AG09309 (cell line): ENCODE data around the gene ARL16.

Source experiments
- DNase-seq: peaks from one replicate; pipeline ENCODE4 v3.0.0-alpha.2; 2010; ENCODE audit warnings: low read depth
- H3K4me3 ChIP-seq: 2 replicates; pipeline ENCODE4 v1.5.1; 2011; ENCODE audit warnings: mild to moderate bottlenecking, low read depth, low read length, moderate library complexity; ENCODE audit not compliant: control insufficient read depth
- TF ChIP-seq, protein P1 (sequence below): IDR thresholded peaks from 2 replicates; pipeline ENCODE4 v1.5.1; 2011; ENCODE audit warnings: mild to moderate bottlenecking, low read depth, low read length, inconsistent platforms; ENCODE audit not compliant: insufficient read depth, control insufficient read depth; ENCODE audit errors: missing control alignments

Gene ARL16

DNA sequence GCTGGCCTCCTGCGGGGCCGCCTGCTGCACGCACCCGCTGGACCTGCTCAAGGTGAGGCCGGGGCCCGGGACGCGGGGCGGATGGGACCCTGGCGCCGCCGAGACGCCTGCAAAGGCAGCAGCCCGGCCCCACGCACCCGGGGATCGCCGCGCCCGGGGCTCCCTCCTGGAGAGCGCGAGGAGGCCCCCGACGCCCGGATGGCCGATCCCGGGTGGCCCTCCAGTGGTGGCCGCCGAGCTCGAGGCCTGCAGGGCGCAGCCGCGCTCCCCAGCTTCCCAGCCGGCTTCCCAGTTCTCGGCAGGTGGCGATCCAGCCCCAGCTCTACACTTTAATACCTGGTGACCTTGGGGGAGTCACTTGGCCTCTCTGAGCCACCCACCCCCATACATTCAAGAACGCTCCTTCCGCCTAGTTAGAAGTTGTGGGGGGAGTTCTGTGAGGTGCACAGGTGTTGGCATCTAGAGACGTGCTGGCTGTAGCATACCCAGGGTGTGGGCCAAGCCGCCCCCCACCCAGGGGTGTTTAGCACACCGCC, 28.9 kb upstream of the ARL16 start:
- TF ChIP-seq, protein P1, sequence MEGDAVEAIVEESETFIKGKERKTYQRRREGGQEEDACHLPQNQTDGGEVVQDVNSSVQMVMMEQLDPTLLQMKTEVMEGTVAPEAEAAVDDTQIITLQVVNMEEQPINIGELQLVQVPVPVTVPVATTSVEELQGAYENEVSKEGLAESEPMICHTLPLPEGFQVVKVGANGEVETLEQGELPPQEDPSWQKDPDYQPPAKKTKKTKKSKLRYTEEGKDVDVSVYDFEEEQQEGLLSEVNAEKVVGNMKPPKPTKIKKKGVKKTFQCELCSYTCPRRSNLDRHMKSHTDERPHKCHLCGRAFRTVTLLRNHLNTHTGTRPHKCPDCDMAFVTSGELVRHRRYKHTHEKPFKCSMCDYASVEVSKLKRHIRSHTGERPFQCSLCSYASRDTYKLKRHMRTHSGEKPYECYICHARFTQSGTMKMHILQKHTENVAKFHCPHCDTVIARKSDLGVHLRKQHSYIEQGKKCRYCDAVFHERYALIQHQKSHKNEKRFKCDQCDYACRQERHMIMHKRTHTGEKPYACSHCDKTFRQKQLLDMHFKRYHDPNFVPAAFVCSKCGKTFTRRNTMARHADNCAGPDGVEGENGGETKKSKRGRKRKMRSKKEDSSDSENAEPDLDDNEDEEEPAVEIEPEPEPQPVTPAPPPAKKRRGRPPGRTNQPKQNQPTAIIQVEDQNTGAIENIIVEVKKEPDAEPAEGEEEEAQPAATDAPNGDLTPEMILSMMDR: peak; percentile 25
- DNase-seq: no peak
- H3K4me3 ChIP-seq: peak overlapping the region; percentile 53

DNA sequence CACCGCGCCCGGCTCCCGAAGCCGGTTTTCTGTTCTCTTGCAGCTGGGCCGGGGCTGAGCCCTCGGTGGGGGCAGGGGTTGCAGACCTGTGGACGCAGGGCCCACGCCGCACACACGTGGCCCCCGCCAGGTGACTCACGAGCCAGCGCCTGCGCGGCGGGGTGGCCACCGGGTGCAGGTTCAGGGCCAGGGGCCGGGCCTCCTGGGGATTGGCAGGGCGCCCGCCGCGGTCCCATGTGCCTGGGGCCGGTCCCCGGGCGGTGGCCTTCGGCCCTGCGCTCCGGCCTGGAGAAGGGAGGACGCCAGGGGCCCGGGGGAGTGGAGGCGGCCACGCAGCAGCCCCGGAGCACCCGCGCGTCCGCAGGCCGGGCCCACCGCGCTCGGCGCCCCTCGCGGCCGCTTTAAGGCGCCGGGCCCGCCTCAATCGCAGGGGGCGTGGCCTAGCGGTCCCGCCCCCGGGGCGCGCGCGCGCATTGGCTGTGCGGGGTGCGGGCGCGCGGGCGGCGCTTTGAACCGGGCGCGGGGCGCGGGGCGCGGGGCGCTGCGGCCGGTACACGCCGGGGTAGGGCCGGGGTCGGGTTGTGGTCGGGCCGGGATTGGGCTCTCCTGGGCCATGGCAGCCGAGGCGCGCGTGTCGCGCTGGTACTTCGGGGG, 28.3 kb upstream of the ARL16 start, which contains the start of gene SLC25A10:
TSS of gene SLC25A10 (plus strand) at position 471 of the 654 bp plus-strand sequence. CDS start at position 614, 143 bp downstream.
- TF ChIP-seq, protein P1: no peak
- H3K4me3 ChIP-seq: peak within 1 kb of the TSS; percentile 53
- no peak for DNase-seq

DNA sequence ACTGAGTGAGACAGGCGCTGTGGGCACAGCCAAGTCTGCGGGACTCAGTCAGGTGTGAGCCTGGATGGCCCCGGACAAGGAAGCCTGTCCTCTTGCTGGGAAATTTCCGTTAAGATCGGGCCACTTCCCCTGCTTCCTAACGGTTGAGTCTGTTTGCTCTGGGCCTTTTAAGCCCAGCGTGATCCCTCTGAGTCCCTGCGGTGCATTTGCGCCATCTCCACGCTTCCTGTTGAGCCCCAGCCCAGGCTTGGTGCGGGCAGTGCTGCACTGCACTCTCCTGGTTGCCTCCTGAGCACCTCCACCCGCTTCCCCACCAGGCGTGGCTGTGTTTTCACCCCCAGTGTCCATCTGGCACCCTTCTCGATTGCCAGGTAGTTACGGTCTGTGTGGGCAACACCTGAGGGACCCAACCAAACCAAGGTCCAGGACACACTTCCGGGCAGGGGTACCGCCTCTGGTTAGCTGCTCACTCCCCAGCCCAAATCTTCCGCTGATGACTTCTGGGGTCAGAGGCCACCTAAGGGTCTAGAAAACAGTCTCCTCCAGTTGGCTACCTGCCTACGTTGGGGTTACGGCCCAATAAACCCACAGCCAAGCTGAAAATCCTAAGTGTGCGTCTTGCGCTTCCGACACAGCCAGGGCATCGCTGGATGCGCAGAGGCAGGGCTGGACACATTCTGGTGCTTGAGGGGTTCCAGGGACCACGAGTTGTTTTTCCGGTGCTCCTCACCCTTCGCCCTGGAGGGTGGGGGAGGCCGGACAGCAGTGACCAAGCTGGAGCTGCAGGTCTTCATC, 27.1 kb upstream of the ARL16 start:
- no peak for DNase-seq
- no peak overlapping the region; the same call in 1 of the 2 replicates for H3K4me3 ChIP-seq
- TF ChIP-seq, protein P1: no peak

DNA sequence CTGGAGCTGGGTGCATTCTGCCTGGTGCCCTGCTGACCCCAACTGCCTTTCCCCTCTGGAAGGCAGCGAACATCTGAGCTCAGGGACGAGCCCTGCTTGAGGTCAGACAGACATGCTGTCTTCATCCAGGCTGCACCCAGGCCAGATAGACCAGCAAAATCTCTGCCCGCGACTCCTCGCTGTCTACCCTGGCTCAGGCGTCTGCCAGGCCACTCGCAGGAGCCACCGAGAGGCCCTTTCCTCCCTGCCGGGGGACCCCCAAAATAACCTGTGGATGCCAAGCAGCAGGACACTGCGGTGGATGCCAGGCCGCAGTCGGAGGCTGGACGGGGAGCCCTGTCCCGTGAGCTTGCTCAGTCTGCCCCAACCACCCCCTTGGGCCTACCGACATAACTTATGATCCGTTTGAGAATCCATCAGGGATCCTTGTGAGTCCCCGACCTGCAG, 25.2 kb upstream of the ARL16 start:
- H3K4me3 ChIP-seq: no peak overlapping the region
- TF ChIP-seq, protein P1: no peak
- DNase-seq: no peak

DNA sequence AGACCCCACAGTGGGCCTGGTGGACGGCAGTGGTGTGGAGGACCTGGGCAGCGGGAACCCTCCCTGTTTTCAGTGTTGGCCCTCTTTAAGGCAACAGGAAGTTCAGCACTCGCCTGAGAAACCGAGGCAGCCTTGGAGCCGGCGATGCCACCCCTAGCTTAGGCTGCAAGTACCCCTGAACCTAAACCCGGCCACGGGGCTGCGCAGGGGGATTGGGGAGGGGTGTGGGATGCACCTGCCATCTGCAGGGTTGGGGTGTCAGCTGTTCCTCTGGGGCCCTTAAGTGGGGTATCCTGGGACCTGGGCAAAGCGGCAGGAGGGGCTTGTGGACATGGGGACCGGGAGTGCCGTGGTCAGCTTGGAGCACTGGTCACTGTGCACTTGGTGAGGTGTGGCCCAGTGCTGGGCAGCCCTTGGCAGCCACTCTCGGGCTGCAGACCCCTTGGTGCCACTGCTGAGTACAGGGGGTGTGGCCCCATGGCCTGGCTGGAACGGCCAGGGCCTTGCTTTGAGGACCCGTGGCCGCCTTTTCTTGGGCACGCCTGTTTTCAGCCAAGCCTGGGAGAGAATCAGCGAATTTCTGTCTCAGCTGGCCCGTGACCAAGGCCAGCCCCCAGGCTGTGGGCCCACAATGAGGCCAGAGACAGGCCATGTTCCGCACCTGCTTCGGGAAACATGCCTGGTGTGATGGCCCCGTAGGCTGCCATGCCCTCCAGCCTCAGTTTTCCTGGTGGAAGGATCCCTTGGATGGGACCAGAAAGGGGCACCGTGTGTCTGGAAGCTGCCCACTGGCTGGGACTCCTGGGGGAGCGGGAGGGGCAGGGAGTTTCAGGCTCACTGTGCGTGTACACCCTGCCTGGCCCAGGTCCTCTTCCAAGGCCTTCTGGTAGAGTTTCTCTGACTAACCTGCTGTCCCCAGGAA, 24.4 kb upstream of the ARL16 start:
- TF ChIP-seq, protein P1: no peak
- H3K4me3 ChIP-seq: no peak overlapping the region
- DNase-seq: no peak

DNA sequence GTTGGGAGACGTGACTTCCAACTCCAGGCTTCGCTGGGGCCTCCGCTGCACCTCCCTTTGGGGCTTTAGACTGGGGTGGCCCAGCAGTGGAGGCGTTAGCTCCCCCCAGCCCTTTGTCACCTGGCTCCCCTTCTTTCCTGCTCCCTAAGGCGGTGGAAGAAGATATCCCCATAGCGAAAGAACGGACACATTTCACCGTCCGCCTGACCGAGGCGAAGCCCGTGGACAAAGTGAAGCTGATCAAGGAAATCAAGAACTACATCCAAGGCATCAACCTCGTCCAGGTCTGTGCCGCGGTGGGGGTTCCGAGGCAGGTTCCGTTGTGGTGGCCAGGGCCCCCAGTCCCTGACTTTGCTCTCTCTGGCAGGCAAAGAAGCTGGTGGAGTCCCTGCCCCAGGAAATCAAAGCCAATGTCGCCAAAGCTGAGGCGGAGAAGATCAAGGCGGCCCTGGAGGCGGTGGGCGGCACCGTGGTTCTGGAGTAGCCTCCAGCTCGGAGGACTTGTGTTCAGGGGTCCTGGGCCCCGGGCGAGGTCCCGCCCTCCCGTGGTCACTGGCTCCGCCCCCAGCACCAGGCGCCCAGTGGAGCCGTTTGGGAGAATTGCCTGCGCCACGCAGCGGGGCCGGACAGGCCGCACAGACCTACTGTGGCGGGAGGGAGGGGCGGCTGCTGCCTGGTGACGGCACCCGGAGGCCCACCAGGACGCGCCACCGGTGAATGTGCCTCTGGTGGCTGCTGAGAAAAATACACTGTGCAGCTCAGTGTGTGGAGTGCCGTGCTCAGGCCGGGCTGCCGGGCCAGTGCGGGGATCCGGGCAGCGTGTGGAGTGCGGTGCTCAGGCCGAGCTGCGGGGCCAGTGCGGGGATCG, 23.4 kb upstream of the ARL16 start:
- no peak for DNase-seq
- TF ChIP-seq, protein P1: no peak
- H3K4me3 ChIP-seq: no peak overlapping the region
